ENCODE results near the gene RNF144A.

The RNF144A gene

GRCh38 chr2:7007846-7008741, 90.9 kb downstream of the RNF144A start:
- no peak for DNase-seq (ENCODE audit: low spot score)

- DNase-seq (ENCODE audit: low spot score) = no peak
These were observed 92.1 kb downstream of the RNF144A start for GRCh38 chr2:7009207-7009911.

GRCh38 chr2:7010391-7011054, 93.3 kb downstream of the RNF144A start:
- no peak for DNase-seq (ENCODE audit: low spot score)

- no peak for DNase-seq (ENCODE audit: low spot score)
These were observed 94.3 kb downstream of the RNF144A start for GRCh38 chr2:7011356-7012083.

- DNase-seq (ENCODE audit: low spot score) = no peak
These were observed 95.0 kb downstream of the RNF144A start for GRCh38 chr2:7012141-7012764.

GRCh38 chr2:7013471-7014160, 96.4 kb downstream of the RNF144A start:
- no peak for DNase-seq (ENCODE audit: low spot score)

- no peak for DNase-seq (ENCODE audit: low spot score)
These were observed 97.0 kb downstream of the RNF144A start for GRCh38 chr2:7014174-7014640.

- DNase-seq (ENCODE audit: low spot score) = no peak
These were observed 98.1 kb downstream of the RNF144A start for GRCh38 chr2:7015007-7015950.

- DNase-seq (ENCODE audit: low spot score) = no peak
These were observed 98.9 kb downstream of the RNF144A start for GRCh38 chr2:7016148-7016547.

GRCh38 chr2:7016601-7017211, 99.5 kb downstream of the RNF144A start:
- peak; percentile 28 for DNase-seq (ENCODE audit: low spot score)

GRCh38 chr2:7017671-7018281, 100.6 kb downstream of the RNF144A start:
- peak; percentile 47 for DNase-seq (ENCODE audit: low spot score)

- DNase-seq (ENCODE audit: low spot score) = no peak
These were observed 101.1 kb downstream of the RNF144A start for GRCh38 chr2:7018282-7018701.

- peak; percentile 24 for DNase-seq (ENCODE audit: low spot score)
These were observed 101.6 kb downstream of the RNF144A start for GRCh38 chr2:7018767-7019166.

GRCh38 chr2:7019191-7019590, 102.0 kb downstream of the RNF144A start:
- peak; percentile 30 for DNase-seq (ENCODE audit: low spot score)

GRCh38 chr2:7020059-7020458, 102.8 kb downstream of the RNF144A start:
- peak; percentile 29 for DNase-seq (ENCODE audit: low spot score)

- peak; percentile 16 for DNase-seq (ENCODE audit: low spot score)
These were observed 103.3 kb downstream of the RNF144A start for GRCh38 chr2:7020468-7020867.

- DNase-seq (ENCODE audit: low spot score) = peak; percentile 31
These were observed 103.8 kb downstream of the RNF144A start for GRCh38 chr2:7020939-7021470.
